Measurements from ENCODE around the gene NKX1-2. TPM values are rescaled to one million over a fixed set of nuclear protein-coding genes. Genes with fewer than 3 reads are reported as not detected.

NKX1-2 gene
- total RNA-seq, 1 experiment from 2014 or later: not detected

GRCh38 chr10:124420254-124420653, 29.6 kb downstream of the NKX1-2 start:
- H4K20me1 ChIP-seq (ENCODE audit: insufficient read depth, low read depth, low read length): no peaks in the 10 kb centered on the region
- H3K4me1 ChIP-seq (ENCODE audit: low read length): peaks cover 27% of the 10 kb centered on the region
- H3K9me2 ChIP-seq (replicated peaks; ENCODE audit: insufficient read depth, low read length): no peaks in the 10 kb centered on the region
- no peak overlapping the region for H3K4me3 ChIP-seq (ENCODE audit: low read length)
- no peak overlapping the region for H2AFZ ChIP-seq (ENCODE audit: low read length)
- H3K9ac ChIP-seq (ENCODE audit: low read length): no peak overlapping the region
- H3K79me2 ChIP-seq (ENCODE audit: low read length): peaks cover 29% of the 10 kb centered on the region
- DNase-seq: no peak
- no peaks in the 10 kb centered on the region for H3K9me3 ChIP-seq (ENCODE audit: low read length)
- no peak overlapping the region for H3K27ac ChIP-seq (ENCODE audit: low read length)
- H3K27me3 ChIP-seq (ENCODE audit: low read length): no peaks in the 10 kb centered on the region
- H3K4me2 ChIP-seq (ENCODE audit: low read depth, low read length, poor library complexity, severe bottlenecking): no peak overlapping the region
- no peaks in the 10 kb centered on the region for H3K36me3 ChIP-seq (ENCODE audit: insufficient read depth, low read length)

GRCh38 chr10:124419635-124420034, 30.2 kb downstream of the NKX1-2 start:
- Histone ChIP-seq H3K4me3 (ENCODE audit: low read length) (no peak overlapping the region), H3K9me3 (ENCODE audit: low read length) (no peaks in the 10 kb centered on the region), H3K27me3 (ENCODE audit: low read length) (no peaks in the 10 kb centered on the region), H2AFZ (ENCODE audit: low read length) (no peak overlapping the region), H4K20me1 (ENCODE audit: insufficient read depth, low read depth, low read length) (no peaks in the 10 kb centered on the region), H3K79me2 (ENCODE audit: low read length) (peaks cover 33% of the 10 kb centered on the region), H3K27ac (ENCODE audit: low read length) (no peak overlapping the region), H3K36me3 (ENCODE audit: insufficient read depth, low read length) (no peaks in the 10 kb centered on the region), H3K9me2 (replicated peaks; ENCODE audit: insufficient read depth, low read length) (no peaks in the 10 kb centered on the region), H3K4me1 (ENCODE audit: low read length) (peaks cover 29% of the 10 kb centered on the region), H3K9ac (ENCODE audit: low read length) (no peak overlapping the region), H3K4me2 (ENCODE audit: low read depth, low read length, poor library complexity, severe bottlenecking) (no peak overlapping the region)
- DNase-seq: no peak

- peaks cover 31% of the 10 kb centered on the region for H3K4me1 ChIP-seq (ENCODE audit: low read length)
- H3K4me2 ChIP-seq (ENCODE audit: low read depth, low read length, poor library complexity, severe bottlenecking): peak within 1 kb of the TSS; percentile 67
- peak; percentile 95 for DNase-seq
- H3K9me3 ChIP-seq (ENCODE audit: low read length): no peaks in the 10 kb centered on the region
- H3K4me3 ChIP-seq (ENCODE audit: low read length): peak within 1 kb of the TSS; percentile 75
- H3K36me3 ChIP-seq (ENCODE audit: insufficient read depth, low read length): no peaks in the 10 kb centered on the region
- no peaks in the 10 kb centered on the region for H4K20me1 ChIP-seq (ENCODE audit: insufficient read depth, low read depth, low read length)
- no peaks in the 10 kb centered on the region for H3K9me2 ChIP-seq (replicated peaks; ENCODE audit: insufficient read depth, low read length)
- no peak within 1 kb of the TSS; the same call in 1 of the 2 replicates for H3K27ac ChIP-seq (ENCODE audit: low read length)
- peaks cover 40% of the 10 kb centered on the region for H3K79me2 ChIP-seq (ENCODE audit: low read length)
- H3K27me3 ChIP-seq (ENCODE audit: low read length): no peaks in the 10 kb centered on the region
- H3K9ac ChIP-seq (ENCODE audit: low read length): peak within 1 kb of the TSS; percentile 75
- no peak within 1 kb of the TSS for H2AFZ ChIP-seq (ENCODE audit: low read length)
Observed at GRCh38 chr10:124418726-124419501, 30.9 kb downstream of the NKX1-2 start, which contains the start of gene OAT. Gene OAT, minus strand, starts transcription at chr10:124418923. Its CDS starts 6,752 bp downstream, at chr10:124412171.

GRCh38 chr10:124417895-124418725, 31.7 kb downstream of the NKX1-2 start:
- peak overlapping the region; percentile 75 for H3K4me3 ChIP-seq (ENCODE audit: low read length)
- H4K20me1 ChIP-seq (ENCODE audit: insufficient read depth, low read depth, low read length): no peaks in the 10 kb centered on the region
- H3K9ac ChIP-seq (ENCODE audit: low read length): peak overlapping the region; percentile 75
- no peaks in the 10 kb centered on the region for H3K9me2 ChIP-seq (replicated peaks; ENCODE audit: insufficient read depth, low read length)
- peak overlapping the region; percentile 67 for H3K4me2 ChIP-seq (ENCODE audit: low read depth, low read length, poor library complexity, severe bottlenecking)
- H3K4me1 ChIP-seq (ENCODE audit: low read length): peaks cover 31% of the 10 kb centered on the region
- no peaks in the 10 kb centered on the region for H3K9me3 ChIP-seq (ENCODE audit: low read length)
- peaks cover 48% of the 10 kb centered on the region for H3K79me2 ChIP-seq (ENCODE audit: low read length)
- peak; percentile 54 for DNase-seq
- no peak overlapping the region; the same call in 1 of the 2 replicates for H3K27ac ChIP-seq (ENCODE audit: low read length)
- H3K27me3 ChIP-seq (ENCODE audit: low read length): no peaks in the 10 kb centered on the region
- no peaks in the 10 kb centered on the region for H3K36me3 ChIP-seq (ENCODE audit: insufficient read depth, low read length)
- H2AFZ ChIP-seq (ENCODE audit: low read length): no peak overlapping the region

GRCh38 chr10:124416733-124417132, 33.1 kb downstream of the NKX1-2 start:
- Histone ChIP-seq H3K4me2 (ENCODE audit: low read depth, low read length, poor library complexity, severe bottlenecking) (peak overlapping the region; percentile 16), H3K9me3 (ENCODE audit: low read length) (no peaks in the 10 kb centered on the region), H3K27me3 (ENCODE audit: low read length) (no peaks in the 10 kb centered on the region), H3K36me3 (ENCODE audit: insufficient read depth, low read length) (no peaks in the 10 kb centered on the region), H3K9me2 (replicated peaks; ENCODE audit: insufficient read depth, low read length) (no peaks in the 10 kb centered on the region), H3K9ac (ENCODE audit: low read length) (no peak overlapping the region), H2AFZ (ENCODE audit: low read length) (no peak overlapping the region), H4K20me1 (ENCODE audit: insufficient read depth, low read depth, low read length) (no peaks in the 10 kb centered on the region), H3K79me2 (ENCODE audit: low read length) (peaks cover 57% of the 10 kb centered on the region), H3K27ac (ENCODE audit: low read length) (no peak overlapping the region), H3K4me3 (ENCODE audit: low read length) (no peak overlapping the region), H3K4me1 (ENCODE audit: low read length) (peaks cover 31% of the 10 kb centered on the region)
- no peak for DNase-seq

GRCh38 chr10:124415210-124415609, 34.6 kb downstream of the NKX1-2 start:
- no peak overlapping the region for H3K4me3 ChIP-seq (ENCODE audit: low read length)
- H3K9ac ChIP-seq (ENCODE audit: low read length): no peak overlapping the region
- H2AFZ ChIP-seq (ENCODE audit: low read length): no peak overlapping the region
- H4K20me1 ChIP-seq (ENCODE audit: insufficient read depth, low read depth, low read length): no peaks in the 10 kb centered on the region
- no peaks in the 10 kb centered on the region for H3K36me3 ChIP-seq (ENCODE audit: insufficient read depth, low read length)
- H3K4me2 ChIP-seq (ENCODE audit: low read depth, low read length, poor library complexity, severe bottlenecking): no peak overlapping the region
- H3K9me3 ChIP-seq (ENCODE audit: low read length): no peaks in the 10 kb centered on the region
- H3K4me1 ChIP-seq (ENCODE audit: low read length): peaks cover 31% of the 10 kb centered on the region
- no peaks in the 10 kb centered on the region for H3K27me3 ChIP-seq (ENCODE audit: low read length)
- H3K27ac ChIP-seq (ENCODE audit: low read length): no peak overlapping the region
- no peak for DNase-seq
- peaks cover 57% of the 10 kb centered on the region for H3K79me2 ChIP-seq (ENCODE audit: low read length)
- no peaks in the 10 kb centered on the region for H3K9me2 ChIP-seq (replicated peaks; ENCODE audit: insufficient read depth, low read length)

GRCh38 chr10:124414076-124414475, 35.8 kb downstream of the NKX1-2 start:
- no peaks in the 10 kb centered on the region for H3K36me3 ChIP-seq (ENCODE audit: insufficient read depth, low read length)
- peaks cover 57% of the 10 kb centered on the region for H3K79me2 ChIP-seq (ENCODE audit: low read length)
- H4K20me1 ChIP-seq (ENCODE audit: insufficient read depth, low read depth, low read length): no peaks in the 10 kb centered on the region
- H3K4me3 ChIP-seq (ENCODE audit: low read length): no peak overlapping the region
- no peaks in the 10 kb centered on the region for H3K9me3 ChIP-seq (ENCODE audit: low read length)
- H3K27me3 ChIP-seq (ENCODE audit: low read length): no peaks in the 10 kb centered on the region
- DNase-seq: no peak
- no peak overlapping the region for H3K27ac ChIP-seq (ENCODE audit: low read length)
- no peak overlapping the region for H3K4me2 ChIP-seq (ENCODE audit: low read depth, low read length, poor library complexity, severe bottlenecking)
- H3K9ac ChIP-seq (ENCODE audit: low read length): no peak overlapping the region
- H2AFZ ChIP-seq (ENCODE audit: low read length): no peak overlapping the region
- no peaks in the 10 kb centered on the region for H3K9me2 ChIP-seq (replicated peaks; ENCODE audit: insufficient read depth, low read length)
- peaks cover 29% of the 10 kb centered on the region for H3K4me1 ChIP-seq (ENCODE audit: low read length)

- H3K9me3 ChIP-seq (ENCODE audit: low read length): no peaks in the 10 kb centered on the region
Observed at GRCh38 chr10:124409696-124410095, 40.1 kb downstream of the NKX1-2 start.

More at GRCh38 chr10:124409696-124410095, 40.1 kb downstream of the NKX1-2 start:
- no peaks in the 10 kb centered on the region for H4K20me1 ChIP-seq (ENCODE audit: insufficient read depth, low read depth, low read length)
- H2AFZ ChIP-seq (ENCODE audit: low read length): no peak overlapping the region
- H3K27ac ChIP-seq (ENCODE audit: low read length): no peak overlapping the region
- no peak overlapping the region for H3K4me3 ChIP-seq (ENCODE audit: low read length)
- no peaks in the 10 kb centered on the region for H3K27me3 ChIP-seq (ENCODE audit: low read length)
- no peak overlapping the region for H3K4me2 ChIP-seq (ENCODE audit: low read depth, low read length, poor library complexity, severe bottlenecking)
- H3K36me3 ChIP-seq (ENCODE audit: insufficient read depth, low read length): no peaks in the 10 kb centered on the region
- no peaks in the 10 kb centered on the region for H3K9me2 ChIP-seq (replicated peaks; ENCODE audit: insufficient read depth, low read length)
- DNase-seq: no peak
- peaks cover 24% of the 10 kb centered on the region for H3K79me2 ChIP-seq (ENCODE audit: low read length)
- no peak overlapping the region for H3K9ac ChIP-seq (ENCODE audit: low read length)
- peaks cover 3% of the 10 kb centered on the region; the same call in 1 of the 2 replicates for H3K4me1 ChIP-seq (ENCODE audit: low read length)
